H9 (cell line): Measurements from ENCODE around the gene SLCO4A1. TPM values are rescaled to one million over a fixed set of nuclear protein-coding genes. Genes with fewer than 3 reads are reported as not detected.

Experiments used
- DNase-seq: peaks from one replicate; pipeline ENCODE4 v3.0.0-alpha.2; 2017
- H2AFZ ChIP-seq: one replicate; pipeline ENCODE4 v1.6.1; 2013; ENCODE audit warnings: mild to moderate bottlenecking, low read length, control low read depth, moderate library complexity
- H2AK5ac ChIP-seq: 2 replicates; pipeline ENCODE4 v1.6.1; 2013; ENCODE audit warnings: low read length, control low read depth, mixed read lengths; ENCODE audit not compliant: insufficient read length
- H2BK120ac ChIP-seq: one replicate; pipeline ENCODE4 v1.6.1; 2013; ENCODE audit warnings: low read depth, mild to moderate bottlenecking, low read length, control low read depth, inconsistent platforms; ENCODE audit not compliant: poor library complexity, severe bottlenecking
- H2BK12ac ChIP-seq: 2 replicates; pipeline ENCODE4 v1.6.1; 2013; ENCODE audit warnings: low read length, control low read depth, mixed read lengths, low read depth; ENCODE audit not compliant: insufficient read length
- H2BK15ac ChIP-seq: 2 replicates; pipeline ENCODE4 v1.6.1; 2013; ENCODE audit warnings: low read depth, low read length, control low read depth
- H2BK20ac ChIP-seq: one replicate; pipeline ENCODE4 v1.6.1; 2013; ENCODE audit warnings: low read depth, mild to moderate bottlenecking, low read length, control low read depth, inconsistent platforms; ENCODE audit not compliant: poor library complexity, severe bottlenecking
- H2BK5ac ChIP-seq: 2 replicates; pipeline ENCODE4 v1.6.1; 2013; ENCODE audit warnings: low read length, control low read depth, mixed read lengths; ENCODE audit not compliant: insufficient read length
- H3K14ac ChIP-seq: 2 replicates; pipeline ENCODE4 v1.6.1; 2013; ENCODE audit warnings: low read length, control low read depth; ENCODE audit not compliant: insufficient read depth
- H3K18ac ChIP-seq: 2 replicates; pipeline ENCODE4 v1.6.1; 2013; ENCODE audit warnings: low read depth, mild to moderate bottlenecking, mixed read lengths, low read length, control low read depth; ENCODE audit not compliant: insufficient read length
- H3K23ac ChIP-seq: 2 replicates; pipeline ENCODE4 v1.6.1; 2013; ENCODE audit warnings: low read length, control low read depth, mixed read lengths, low read depth; ENCODE audit not compliant: insufficient read length
- H3K23me2 ChIP-seq: 2 replicates; pipeline ENCODE4 v1.6.1; 2013; ENCODE audit warnings: low read depth, mild to moderate bottlenecking, mixed read lengths, low read length, control low read depth; ENCODE audit not compliant: insufficient read length, poor library complexity, severe bottlenecking
- H3K27ac ChIP-seq: 2 replicates; pipeline ENCODE4 v1.5.1; 2013; ENCODE audit warnings: low read length, control low read depth, mixed read lengths, low read depth; ENCODE audit not compliant: insufficient read length
- H3K27me3 ChIP-seq: 2 replicates; pipeline ENCODE4 v1.6.1; 2013; ENCODE audit warnings: low read length, control low read depth, inconsistent platforms; ENCODE audit not compliant: insufficient read depth
- H3K4ac ChIP-seq: 2 replicates; pipeline ENCODE4 v1.6.1; 2013; ENCODE audit warnings: low read depth, mild to moderate bottlenecking, control low read depth, inconsistent platforms, low read length, moderate library complexity
- H3K4me1 ChIP-seq: 2 replicates; pipeline ENCODE4 v1.6.1; 2013; ENCODE audit warnings: low read length, control low read depth, inconsistent platforms; ENCODE audit not compliant: insufficient read depth
- H3K4me2 ChIP-seq: 2 replicates; pipeline ENCODE4 v1.6.1; 2013; ENCODE audit warnings: low read length, control low read depth, mixed read lengths; ENCODE audit not compliant: insufficient read length, insufficient read depth
- H3K56ac ChIP-seq: 2 replicates; pipeline ENCODE4 v1.6.1; 2013; ENCODE audit warnings: low read depth, mild to moderate bottlenecking, mixed read lengths, low read length, control low read depth; ENCODE audit not compliant: insufficient read length
- H3K79me1 ChIP-seq: 2 replicates; pipeline ENCODE4 v1.6.1; 2013; ENCODE audit warnings: low read depth, mild to moderate bottlenecking, moderate library complexity, low read length, control low read depth, inconsistent platforms; ENCODE audit not compliant: insufficient read depth, poor library complexity, severe bottlenecking
- H3K79me2 ChIP-seq: 2 replicates; pipeline ENCODE4 v1.6.1; 2013; ENCODE audit warnings: low read length, control low read depth, inconsistent platforms; ENCODE audit not compliant: insufficient read depth
- H3K9ac ChIP-seq: 2 replicates; pipeline ENCODE4 v1.6.1; 2013; ENCODE audit warnings: low read length, control low read depth, mixed read lengths; ENCODE audit not compliant: insufficient read length; ENCODE audit errors: extremely low read depth
- H3K9me3 ChIP-seq: one replicate; pipeline ENCODE4 v1.6.1; 2013; ENCODE audit warnings: low read depth, low read length, inconsistent platforms; ENCODE audit not compliant: control insufficient read depth
- H3T11ph ChIP-seq: one replicate; pipeline ENCODE4 v1.6.1; 2013; ENCODE audit warnings: mild to moderate bottlenecking, low read length, control low read depth, inconsistent platforms
- H4K20me1 ChIP-seq: one replicate; pipeline ENCODE4 v1.6.1; 2013; ENCODE audit not compliant: control insufficient read depth, insufficient read length, insufficient read depth
- H4K5ac ChIP-seq: 2 replicates; pipeline ENCODE4 v1.6.1; 2013; ENCODE audit warnings: low read depth, mild to moderate bottlenecking, mixed read lengths, low read length, control low read depth; ENCODE audit not compliant: insufficient read length
- H4K8ac ChIP-seq: replicated peaks from 2 replicates; pipeline ENCODE4 v1.6.1; 2013; ENCODE audit warnings: low read length, control low read depth, mixed read lengths, low read depth; ENCODE audit not compliant: insufficient read length
- H4K91ac ChIP-seq: 2 replicates; pipeline ENCODE4 v1.6.1; 2013; ENCODE audit warnings: low read depth, mild to moderate bottlenecking, moderate library complexity, mixed read lengths, low read length, control low read depth; ENCODE audit not compliant: insufficient read length
- H3K27ac Mint-ChIP-seq, 3 experiments: 2 replicates in 2 of 3; 3 replicates in 1 of 3; pipeline ENCODE4 v1.8.0; 2020 to 2021; ENCODE audit warnings: mixed read lengths in 3 of 3, mild to moderate bottlenecking in 1 of 3, moderate library complexity in 1 of 3
- H3K27me3 Mint-ChIP-seq: 2 replicates; pipeline ENCODE4 v1.8.0; 2021; ENCODE audit warnings: low read depth, mild to moderate bottlenecking, moderate library complexity, mixed read lengths
- H3K36me3 Mint-ChIP-seq, 3 experiments: 2 replicates in 2 of 3; 3 replicates in 1 of 3; pipeline ENCODE4 v1.8.0; 2020 to 2021; ENCODE audit warnings: low read depth in 3 of 3, mixed read lengths in 3 of 3; ENCODE audit not compliant: insufficient read depth in 1 of 3
- H3K4me1 Mint-ChIP-seq, 2 experiments: 2 replicates each; pipeline ENCODE4 v1.8.0; 2020; ENCODE audit warnings: mixed read lengths in 2 of 2
- H3K4me3 Mint-ChIP-seq, 2 experiments: 2 replicates in 1 of 2; 3 replicates in 1 of 2; pipeline ENCODE4 v1.8.0; 2020 to 2021; ENCODE audit warnings: mild to moderate bottlenecking in 2 of 2, mixed read lengths in 2 of 2, moderate library complexity in 1 of 2
- H3K9me3 Mint-ChIP-seq, 2 experiments: 2 replicates in 1 of 2; 3 replicates in 1 of 2; pipeline ENCODE4 v1.8.0; 2020; ENCODE audit warnings: mild to moderate bottlenecking in 2 of 2, mixed read lengths in 2 of 2, moderate library complexity in 1 of 2
- CTCF ChIP-seq: fragments of 200-600 bp; sonication (generic); conservative IDR thresholded peaks from 3 replicates; pipeline ENCODE4 v1.8.0; 2021; ENCODE audit warnings: antibody characterized with exemption, mild to moderate bottlenecking
- WGBS: extraction: QIAGEN DNeasy Blood & Tissue Kit; methylation state at CpG from one replicate; pipeline ENCODE4 v1.1.7; 2013; ENCODE audit warnings: missing lambda C conversion rate, low lambda C conversion rate, mixed read lengths; ENCODE audit not compliant: insufficient read length; ENCODE audit errors: extremely low coverage; 5-methylcytosine and 5-hydroxymethylcytosine counted together
- total RNA-seq: library from RNA; stranded (reverse); gene quantifications from 2 replicates; pipeline ENCODE4 v1.2.1, GENCODE V29; 2021

Gene SLCO4A1
- total RNA-seq, 1 experiment from 2014 or later: 9.4 TPM

GRCh38 chr20:62660240-62660615 is 17.9 kb downstream of the SLCO4A1 start:
- Histone ChIP-seq H2AK5ac (no peak overlapping the region), H3K23me2 (no peaks in the 10 kb centered on the region), H3K79me1 (no peaks in the 10 kb centered on the region), H3K4me2 (no peak overlapping the region), H3K4ac (no peak overlapping the region), H2AFZ (no peak overlapping the region), H2BK20ac (no peak overlapping the region), H3K18ac (no peak overlapping the region), H2BK120ac (no peak overlapping the region), H4K20me1 (no peaks in the 10 kb centered on the region), H2BK12ac (no peak overlapping the region), H3K4me1 (no peaks in the 10 kb centered on the region), H3K27ac (no peak overlapping the region), H3K14ac (no peak overlapping the region), H4K5ac (no peak overlapping the region), H4K8ac (no peak overlapping the region), H3K27me3 (no peaks in the 10 kb centered on the region), H3K56ac (no peak overlapping the region), H3K9ac (no peak overlapping the region), H2BK15ac (no peak overlapping the region), H4K91ac (no peak overlapping the region), H3K23ac (no peak overlapping the region), H3T11ph (no peak overlapping the region), H3K79me2 (no peaks in the 10 kb centered on the region), H3K9me3 (no peaks in the 10 kb centered on the region), H2BK5ac (no peak overlapping the region)
- Mint-ChIP-seq H3K4me3 (no peak overlapping the region), H3K4me1 (peaks cover 10% of the 10 kb centered on the region in 2 experiments), H3K27me3 (no peaks in the 10 kb centered on the region), H3K9me3 (no peaks in the 10 kb centered on the region), H3K27ac (peak overlapping the region in 1 of 3 experiments; percentile 88; a peak in 2 of 7 replicates), H3K36me3 (no peaks in the 10 kb centered on the region; a peak in 1 of 7 replicates)
- DNase-seq: no peak
- TF ChIP-seq CTCF: no peak
- no CpG with 5 or more reads among the region's 15 CpGs for WGBS
